ENCODE data around the gene MAL. TPM values are rescaled to one million over a fixed set of nuclear protein-coding genes. Genes with fewer than 3 reads are reported as not detected.

MAL gene
- total RNA-seq, 2 experiments from 2014 or later = 63.5 to 63.6 TPM

- peak overlapping the region; percentile 45 for H3K27ac Mint-ChIP-seq
- DNase-seq = no peak
- H3K4me3 Mint-ChIP-seq = no peak overlapping the region
- no peaks in the 10 kb centered on the region for H3K27me3 Mint-ChIP-seq
- peaks cover 56% of the 10 kb centered on the region for H3K4me1 Mint-ChIP-seq (ENCODE audit: low read depth)
- ChIA-PET CTCF (interaction anchor here (1.2 kb wide), 1 partner anchor 8 kb away, joined by 3 read pairs; no protein-coding TSS in a partner anchor), POLR2A (no interaction called here)
- intact Hi-C loops (cut with micrococcal nuclease) = no loop called here
- H3K9me3 Mint-ChIP-seq = no peaks in the 10 kb centered on the region
- H3K36me3 Mint-ChIP-seq = peaks cover 13% of the 10 kb centered on the region
Observed at GRCh38 chr2:95047629-95048510, 22.4 kb downstream of the MAL start.

- peaks cover 50% of the 10 kb centered on the region for H3K4me1 Mint-ChIP-seq (ENCODE audit: low read depth)
- ChIA-PET CTCF (interaction anchor here (0.6 to 1.2 kb wide), 2 partner anchors 9 to 27 kb away, joined by 3 read pairs; no protein-coding TSS in a partner anchor), POLR2A (no interaction called here)
- H3K9me3 Mint-ChIP-seq = no peaks in the 10 kb centered on the region
- H3K27ac Mint-ChIP-seq = peak overlapping the region; percentile 28
- H3K36me3 Mint-ChIP-seq = peaks cover 16% of the 10 kb centered on the region
- intact Hi-C loops (cut with micrococcal nuclease) = no loop called here
- no peak for DNase-seq
- H3K4me3 Mint-ChIP-seq = no peak overlapping the region
- no peaks in the 10 kb centered on the region for H3K27me3 Mint-ChIP-seq
Observed at GRCh38 chr2:95048825-95049682, 23.5 kb downstream of the MAL start.

- POLR2A ChIA-PET = no interaction called here
- Mint-ChIP-seq H3K9me3 (no peaks in the 10 kb centered on the region), H3K36me3 (peaks cover 16% of the 10 kb centered on the region), H3K27me3 (no peaks in the 10 kb centered on the region), H3K27ac (no peak overlapping the region), H3K4me1 (ENCODE audit: low read depth) (peaks cover 50% of the 10 kb centered on the region), H3K4me3 (no peak overlapping the region)
- CTCF ChIA-PET = no interaction called here
- intact Hi-C loops (cut with micrococcal nuclease) = no loop called here
- no peak for DNase-seq
Observed at GRCh38 chr2:95049683-95049955, 24.1 kb downstream of the MAL start.

GRCh38 chr2:95049961-95050360 lies 24.5 kb downstream of the MAL start:
- peaks cover 52% of the 10 kb centered on the region for H3K4me1 Mint-ChIP-seq (ENCODE audit: low read depth)
- ChIA-PET CTCF (interaction anchor here (1.4 to 15.1 kb wide), 3 partner anchors 8 to 27 kb away, joined by 4 to 156 read pairs (median 89); partner anchors contain the start of gene MAL), POLR2A (no interaction called here)
- H3K27ac Mint-ChIP-seq = peak overlapping the region; percentile 69
- peaks cover 16% of the 10 kb centered on the region for H3K36me3 Mint-ChIP-seq
- no peak overlapping the region for H3K4me3 Mint-ChIP-seq
- intact Hi-C loops (cut with micrococcal nuclease) = no loop called here
- H3K9me3 Mint-ChIP-seq = no peaks in the 10 kb centered on the region
- H3K27me3 Mint-ChIP-seq = no peaks in the 10 kb centered on the region
- no peak for DNase-seq

GRCh38 chr2:95050385-95051300 lies 25.1 kb downstream of the MAL start:
- H3K27ac Mint-ChIP-seq = peak overlapping the region; percentile 69
- intact Hi-C loops (cut with micrococcal nuclease) = no loop called here
- H3K9me3 Mint-ChIP-seq = no peaks in the 10 kb centered on the region
- DNase-seq = peak; percentile 39
- CTCF ChIA-PET = interaction anchor here (0.7 to 15.1 kb wide), 4 partner anchors 9 to 65 kb away, joined by 4 to 156 read pairs (median 46); partner anchors contain the start of gene MAL
- peaks cover 59% of the 10 kb centered on the region for H3K4me1 Mint-ChIP-seq (ENCODE audit: low read depth)
- no peaks in the 10 kb centered on the region for H3K27me3 Mint-ChIP-seq
- no peak overlapping the region for H3K4me3 Mint-ChIP-seq
- POLR2A ChIA-PET = no interaction called here
- peaks cover 16% of the 10 kb centered on the region for H3K36me3 Mint-ChIP-seq

- H3K9me3 Mint-ChIP-seq = no peaks in the 10 kb centered on the region
- ChIA-PET POLR2A (interaction anchor here (1.0 kb wide), 1 partner anchor 24 kb away, joined by 3 read pairs; no protein-coding TSS in a partner anchor), CTCF (interaction anchor here (0.6 to 15.1 kb wide), 4 partner anchors 9 to 617 kb away, joined by 3 to 156 read pairs (median 52); partner anchors contain the start of gene MAL)
- H3K27ac Mint-ChIP-seq = peak overlapping the region; percentile 66
- peaks cover 62% of the 10 kb centered on the region for H3K4me1 Mint-ChIP-seq (ENCODE audit: low read depth)
- no peaks in the 10 kb centered on the region for H3K27me3 Mint-ChIP-seq
- no peak for DNase-seq
- no peak overlapping the region for H3K4me3 Mint-ChIP-seq
- intact Hi-C loops (cut with micrococcal nuclease) = loop anchor here (2.0 kb wide), 1 partner anchor 13 kb away; no protein-coding TSS in a partner anchor
- H3K36me3 Mint-ChIP-seq = peaks cover 16% of the 10 kb centered on the region
Observed at GRCh38 chr2:95051626-95052025, 26.1 kb downstream of the MAL start.

- Mint-ChIP-seq H3K4me3 (no peak overlapping the region), H3K36me3 (peaks cover 16% of the 10 kb centered on the region), H3K4me1 (ENCODE audit: low read depth) (peaks cover 56% of the 10 kb centered on the region), H3K27ac (no peak overlapping the region), H3K27me3 (no peaks in the 10 kb centered on the region), H3K9me3 (no peaks in the 10 kb centered on the region)
- DNase-seq = no peak
- CTCF ChIA-PET = interaction anchor here (2.3 to 15.1 kb wide), 4 partner anchors 10 to 28 kb away, joined by 12 to 156 read pairs (median 52); partner anchors contain the start of gene MAL
- POLR2A ChIA-PET = interaction anchor here (0.9 to 1.0 kb wide), 2 partner anchors 11 to 24 kb away, joined by 3 read pairs; no protein-coding TSS in a partner anchor
- intact Hi-C loops (cut with micrococcal nuclease) = loop anchor here (2.0 kb wide), 1 partner anchor 14 kb away; no protein-coding TSS in a partner anchor
Observed at GRCh38 chr2:95052307-95052706, 26.8 kb downstream of the MAL start.

GRCh38 chr2:95052804-95053479 lies 27.4 kb downstream of the MAL start:
- H3K4me3 Mint-ChIP-seq = no peak overlapping the region
- H3K27ac Mint-ChIP-seq = no peak overlapping the region
- intact Hi-C loops (cut with micrococcal nuclease) = loop anchor here (1.0 to 2.0 kb wide), 2 partner anchors 14 to 31 kb away; no protein-coding TSS in a partner anchor
- POLR2A ChIA-PET = interaction anchor here (0.9 to 1.9 kb wide), 3 partner anchors 10 to 31 kb away, joined by 3 to 7 read pairs (median 3); no protein-coding TSS in a partner anchor
- CTCF ChIA-PET = interaction anchor here (1.2 to 15.1 kb wide), 7 partner anchors 10 to 66 kb away, joined by 3 to 156 read pairs (median 12); partner anchors contain the start of gene MAL
- no peak for DNase-seq
- no peaks in the 10 kb centered on the region for H3K9me3 Mint-ChIP-seq
- no peaks in the 10 kb centered on the region for H3K27me3 Mint-ChIP-seq
- H3K4me1 Mint-ChIP-seq (ENCODE audit: low read depth) = peaks cover 56% of the 10 kb centered on the region
- H3K36me3 Mint-ChIP-seq = peaks cover 16% of the 10 kb centered on the region

GRCh38 chr2:95053543-95053942 lies 28.0 kb downstream of the MAL start:
- Mint-ChIP-seq H3K27ac (no peak overlapping the region), H3K9me3 (no peaks in the 10 kb centered on the region), H3K36me3 (peaks cover 16% of the 10 kb centered on the region), H3K4me1 (ENCODE audit: low read depth) (peaks cover 56% of the 10 kb centered on the region), H3K27me3 (no peaks in the 10 kb centered on the region), H3K4me3 (no peak overlapping the region)
- intact Hi-C loops (cut with micrococcal nuclease) = loop anchor here (1.0 to 2.0 kb wide), 2 partner anchors 15 to 31 kb away; no protein-coding TSS in a partner anchor
- no peak for DNase-seq
- CTCF ChIA-PET = interaction anchor here (1.2 to 15.1 kb wide), 7 partner anchors 10 to 67 kb away, joined by 3 to 156 read pairs (median 12); partner anchors contain the start of gene MAL
- POLR2A ChIA-PET = interaction anchor here (1.0 to 1.9 kb wide), 3 partner anchors 9 to 31 kb away, joined by 3 to 7 read pairs (median 4); no protein-coding TSS in a partner anchor

GRCh38 chr2:95054016-95054415 lies 28.5 kb downstream of the MAL start:
- H3K9me3 Mint-ChIP-seq = no peaks in the 10 kb centered on the region
- no peaks in the 10 kb centered on the region for H3K27me3 Mint-ChIP-seq
- intact Hi-C loops (cut with micrococcal nuclease) = no loop called here
- ChIA-PET POLR2A (interaction anchor here (0.6 to 1.9 kb wide), 5 partner anchors 9 to 32 kb away, joined by 3 to 7 read pairs (median 4); no protein-coding TSS in a partner anchor), CTCF (interaction anchor here (1.2 to 15.1 kb wide), 9 partner anchors 9 to 68 kb away, joined by 3 to 156 read pairs (median 6); partner anchors contain the start of genes MAL and MRPS5)
- peaks cover 16% of the 10 kb centered on the region for H3K36me3 Mint-ChIP-seq
- no peak overlapping the region for H3K4me3 Mint-ChIP-seq
- H3K4me1 Mint-ChIP-seq (ENCODE audit: low read depth) = peaks cover 56% of the 10 kb centered on the region
- no peak for DNase-seq
- no peak overlapping the region for H3K27ac Mint-ChIP-seq

Measured in activated CD4-positive, alpha-beta memory T cell treated with anti-CD3 and anti-CD28 coated beads for 36 hours (primary cell).